ENCODE data around the gene ANXA9.

DNA sequence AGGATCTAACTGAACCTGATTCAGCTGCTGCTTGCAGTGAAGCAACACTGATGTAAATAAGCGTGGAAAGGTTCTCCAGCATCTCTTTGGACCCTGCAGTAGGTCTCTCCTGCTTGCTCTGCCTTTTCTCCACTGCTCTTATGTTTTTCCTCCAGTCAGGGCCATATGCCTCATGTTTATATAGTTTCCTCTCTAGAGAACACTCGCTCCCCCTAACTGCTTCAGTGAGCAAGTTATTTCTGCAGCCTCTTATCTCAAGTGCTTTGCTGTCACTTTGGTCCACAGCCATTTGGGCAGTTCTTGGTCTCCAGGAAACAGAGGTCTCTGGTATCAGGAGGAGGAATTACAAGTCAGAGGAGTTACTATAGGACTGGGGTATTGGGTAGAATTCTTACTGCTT, 31.4 kb downstream of the ANXA9 start:
- TF ChIP-seq CTCF (optimal IDR thresholded peaks at IDR 0.05 in 1 of 3, IDR thresholded peaks at IDR 0.05 in 1 of 3, conservative IDR thresholded peaks at IDR 0.05 in 1 of 3; ENCODE audit: extremely low read depth in 1 of 3, insufficient read depth in 2 of 3, low read length in 3 of 3) = no peak
- TF ChIP-seq EZH2 (IDR thresholded peaks at IDR 0.05; ENCODE audit: low read length) = no peak

All from keratinocyte (primary cell).